Measurements from ENCODE around the gene SCARB1.

The SCARB1 gene

DNA sequence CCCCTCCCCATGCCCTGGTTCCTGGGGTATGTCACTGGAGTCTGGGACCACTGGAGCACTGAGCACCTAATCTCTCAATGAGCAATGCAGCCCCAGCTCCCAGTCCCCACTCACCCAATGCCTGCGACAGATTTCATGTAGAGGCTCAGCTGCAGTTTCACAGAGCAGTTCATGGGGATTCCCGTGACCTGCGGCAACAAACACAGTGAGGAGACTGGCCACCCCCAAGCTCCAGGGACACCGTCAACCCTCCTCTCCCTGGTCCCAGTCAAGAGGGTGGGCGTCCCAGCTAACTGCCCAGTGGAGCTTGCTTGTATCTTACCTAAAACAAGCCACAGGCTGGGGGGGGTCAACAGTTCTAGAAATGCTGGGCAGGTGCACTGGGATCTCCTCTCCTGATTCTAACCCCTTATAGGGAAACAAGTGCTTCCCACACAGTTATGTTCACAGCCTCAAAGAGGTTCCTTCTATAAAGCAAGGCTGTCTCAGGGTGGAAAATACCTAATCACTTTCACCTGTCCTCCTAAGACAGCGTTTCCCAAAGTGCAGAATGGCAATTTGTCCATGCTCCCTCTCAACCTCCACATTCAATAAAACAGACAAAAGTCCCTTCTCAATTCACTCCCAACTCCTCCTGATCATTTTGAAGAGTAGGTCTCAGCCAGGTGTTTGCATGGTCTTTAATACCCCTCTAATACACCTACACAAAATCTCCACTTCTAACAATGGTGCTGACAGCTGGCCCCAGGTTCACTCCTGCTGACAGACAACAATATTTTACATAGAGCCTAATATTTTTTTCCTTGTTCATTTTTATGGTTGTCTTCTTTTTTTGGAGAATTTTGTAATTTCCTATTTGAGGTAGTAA is 68.3 kb downstream of the SCARB1 start (continued):
- TF ChIP-seq, protein P1, sequence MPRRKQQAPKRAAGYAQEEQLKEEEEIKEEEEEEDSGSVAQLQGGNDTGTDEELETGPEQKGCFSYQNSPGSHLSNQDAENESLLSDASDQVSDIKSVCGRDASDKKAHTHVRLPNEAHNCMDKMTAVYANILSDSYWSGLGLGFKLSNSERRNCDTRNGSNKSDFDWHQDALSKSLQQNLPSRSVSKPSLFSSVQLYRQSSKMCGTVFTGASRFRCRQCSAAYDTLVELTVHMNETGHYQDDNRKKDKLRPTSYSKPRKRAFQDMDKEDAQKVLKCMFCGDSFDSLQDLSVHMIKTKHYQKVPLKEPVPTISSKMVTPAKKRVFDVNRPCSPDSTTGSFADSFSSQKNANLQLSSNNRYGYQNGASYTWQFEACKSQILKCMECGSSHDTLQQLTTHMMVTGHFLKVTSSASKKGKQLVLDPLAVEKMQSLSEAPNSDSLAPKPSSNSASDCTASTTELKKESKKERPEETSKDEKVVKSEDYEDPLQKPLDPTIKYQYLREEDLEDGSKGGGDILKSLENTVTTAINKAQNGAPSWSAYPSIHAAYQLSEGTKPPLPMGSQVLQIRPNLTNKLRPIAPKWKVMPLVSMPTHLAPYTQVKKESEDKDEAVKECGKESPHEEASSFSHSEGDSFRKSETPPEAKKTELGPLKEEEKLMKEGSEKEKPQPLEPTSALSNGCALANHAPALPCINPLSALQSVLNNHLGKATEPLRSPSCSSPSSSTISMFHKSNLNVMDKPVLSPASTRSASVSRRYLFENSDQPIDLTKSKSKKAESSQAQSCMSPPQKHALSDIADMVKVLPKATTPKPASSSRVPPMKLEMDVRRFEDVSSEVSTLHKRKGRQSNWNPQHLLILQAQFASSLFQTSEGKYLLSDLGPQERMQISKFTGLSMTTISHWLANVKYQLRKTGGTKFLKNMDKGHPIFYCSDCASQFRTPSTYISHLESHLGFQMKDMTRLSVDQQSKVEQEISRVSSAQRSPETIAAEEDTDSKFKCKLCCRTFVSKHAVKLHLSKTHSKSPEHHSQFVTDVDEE (CRISPR knock-in tag; IDR thresholded peaks at IDR 0.05), result no peak

DNA sequence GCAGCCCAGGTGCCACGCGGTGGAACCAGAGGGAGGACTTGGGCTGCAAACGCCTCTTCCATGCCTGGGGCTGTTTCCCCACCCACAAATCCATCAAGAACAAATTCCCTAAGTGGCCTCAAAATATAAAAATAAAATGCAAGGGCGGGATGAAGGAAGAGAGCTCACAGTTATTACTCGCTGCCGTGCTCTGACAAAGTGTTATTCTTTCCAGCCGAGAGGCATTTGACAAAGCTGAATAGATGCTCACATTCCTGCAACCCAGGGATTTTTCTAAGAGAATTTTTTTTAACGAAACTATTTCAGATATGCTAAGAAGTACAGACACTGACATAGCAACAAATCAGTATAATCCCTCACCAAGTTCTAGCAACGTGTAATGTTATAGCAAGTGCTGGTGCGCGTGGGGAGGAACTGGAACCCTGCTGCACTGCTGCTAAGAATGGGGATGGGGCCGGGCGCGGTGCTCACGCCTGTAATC is 70.7 kb downstream of the SCARB1 start:
- TF ChIP-seq PPARA (CRISPR knock-in tag; IDR thresholded peaks at IDR 0.05; ENCODE audit: borderline replicate concordance), result no peak
- no peak for TF ChIP-seq GLIS3 (CRISPR knock-in tag; IDR thresholded peaks at IDR 0.05)
- TF ChIP-seq RARB (CRISPR knock-in tag; IDR thresholded peaks at IDR 0.05), result no peak
- no peak; the same call in 2 of the 3 replicates for ATAC-seq

DNA sequence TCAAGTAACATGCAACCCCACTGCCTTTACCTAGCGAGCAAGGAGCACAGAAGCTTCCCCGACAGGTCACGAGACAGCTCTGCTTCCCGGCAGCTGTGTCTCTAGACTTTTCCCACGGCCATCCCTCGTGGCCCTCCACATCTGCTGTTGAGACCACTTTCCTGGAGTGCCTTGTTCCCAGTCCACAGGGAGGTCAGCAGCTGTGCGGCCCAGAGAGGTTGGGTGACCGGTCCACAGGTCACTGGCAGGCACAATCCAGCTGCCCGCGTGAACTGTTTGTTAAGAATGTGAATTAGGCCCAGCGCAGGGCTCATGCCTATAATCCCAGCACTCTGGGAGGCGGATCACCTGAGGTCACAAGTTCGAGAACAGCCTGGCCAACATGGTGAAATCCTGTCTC is 71.5 kb downstream of the SCARB1 start:
- no peak for ATAC-seq

More for the DNA sequence above, 71.5 kb downstream of the SCARB1 start:
- TF ChIP-seq PPARA (CRISPR knock-in tag; IDR thresholded peaks at IDR 0.05; ENCODE audit: borderline replicate concordance) (no peak), CSDC2 (CRISPR knock-in tag; IDR thresholded peaks at IDR 0.05) (no peak), ZFP3 (CRISPR knock-in tag; IDR thresholded peaks at IDR 0.05) (no peak), ISL1 (CRISPR knock-in tag; IDR thresholded peaks at IDR 0.05) (no peak), ZFP30 (CRISPR knock-in tag; IDR thresholded peaks at IDR 0.05) (no peak), TCF4 (CRISPR knock-in tag; IDR thresholded peaks at IDR 0.05; ENCODE audit: borderline replicate concordance) (no peak), TOX (CRISPR knock-in tag; IDR thresholded peaks at IDR 0.05; ENCODE audit: borderline replicate concordance) (no peak), ZNF8 (CRISPR knock-in tag; IDR thresholded peaks at IDR 0.05) (no peak), OSR1 (CRISPR knock-in tag; IDR thresholded peaks at IDR 0.05) (no peak), BACH2 (CRISPR knock-in tag; IDR thresholded peaks at IDR 0.05; ENCODE audit: borderline replicate concordance) (no peak), ESRRG (CRISPR knock-in tag; IDR thresholded peaks at IDR 0.05) (no peak), ZNF565 (CRISPR knock-in tag; conservative IDR thresholded peaks at IDR 0.05; ENCODE audit: low read depth) (no peak), ZNF70 (CRISPR knock-in tag; IDR thresholded peaks at IDR 0.05) (no peak), ZC3H10 (CRISPR knock-in tag; IDR thresholded peaks at IDR 0.05) (no peak), ARNTL (CRISPR knock-in tag; IDR thresholded peaks at IDR 0.05; ENCODE audit: borderline replicate concordance, low read depth) (no peak)
- TF ChIP-seq, protein P1 (CRISPR knock-in tag; IDR thresholded peaks at IDR 0.05), result no peak
- TF ChIP-seq, protein P2, sequence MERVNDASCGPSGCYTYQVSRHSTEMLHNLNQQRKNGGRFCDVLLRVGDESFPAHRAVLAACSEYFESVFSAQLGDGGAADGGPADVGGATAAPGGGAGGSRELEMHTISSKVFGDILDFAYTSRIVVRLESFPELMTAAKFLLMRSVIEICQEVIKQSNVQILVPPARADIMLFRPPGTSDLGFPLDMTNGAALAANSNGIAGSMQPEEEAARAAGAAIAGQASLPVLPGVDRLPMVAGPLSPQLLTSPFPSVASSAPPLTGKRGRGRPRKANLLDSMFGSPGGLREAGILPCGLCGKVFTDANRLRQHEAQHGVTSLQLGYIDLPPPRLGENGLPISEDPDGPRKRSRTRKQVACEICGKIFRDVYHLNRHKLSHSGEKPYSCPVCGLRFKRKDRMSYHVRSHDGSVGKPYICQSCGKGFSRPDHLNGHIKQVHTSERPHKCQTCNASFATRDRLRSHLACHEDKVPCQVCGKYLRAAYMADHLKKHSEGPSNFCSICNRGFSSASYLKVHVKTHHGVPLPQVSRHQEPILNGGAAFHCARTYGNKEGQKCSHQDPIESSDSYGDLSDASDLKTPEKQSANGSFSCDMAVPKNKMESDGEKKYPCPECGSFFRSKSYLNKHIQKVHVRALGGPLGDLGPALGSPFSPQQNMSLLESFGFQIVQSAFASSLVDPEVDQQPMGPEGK (CRISPR knock-in tag; IDR thresholded peaks at IDR 0.05; ENCODE audit: borderline replicate concordance), result no peak
- TF ChIP-seq, protein P3, sequence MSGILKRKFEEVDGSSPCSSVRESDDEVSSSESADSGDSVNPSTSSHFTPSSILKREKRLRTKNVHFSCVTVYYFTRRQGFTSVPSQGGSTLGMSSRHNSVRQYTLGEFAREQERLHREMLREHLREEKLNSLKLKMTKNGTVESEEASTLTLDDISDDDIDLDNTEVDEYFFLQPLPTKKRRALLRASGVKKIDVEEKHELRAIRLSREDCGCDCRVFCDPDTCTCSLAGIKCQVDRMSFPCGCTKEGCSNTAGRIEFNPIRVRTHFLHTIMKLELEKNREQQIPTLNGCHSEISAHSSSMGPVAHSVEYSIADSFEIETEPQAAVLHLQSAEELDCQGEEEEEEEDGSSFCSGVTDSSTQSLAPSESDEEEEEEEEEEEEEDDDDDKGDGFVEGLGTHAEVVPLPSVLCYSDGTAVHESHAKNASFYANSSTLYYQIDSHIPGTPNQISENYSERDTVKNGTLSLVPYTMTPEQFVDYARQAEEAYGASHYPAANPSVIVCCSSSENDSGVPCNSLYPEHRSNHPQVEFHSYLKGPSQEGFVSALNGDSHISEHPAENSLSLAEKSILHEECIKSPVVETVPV (CRISPR knock-in tag; IDR thresholded peaks at IDR 0.05), result no peak
- TF ChIP-seq, protein P4, sequence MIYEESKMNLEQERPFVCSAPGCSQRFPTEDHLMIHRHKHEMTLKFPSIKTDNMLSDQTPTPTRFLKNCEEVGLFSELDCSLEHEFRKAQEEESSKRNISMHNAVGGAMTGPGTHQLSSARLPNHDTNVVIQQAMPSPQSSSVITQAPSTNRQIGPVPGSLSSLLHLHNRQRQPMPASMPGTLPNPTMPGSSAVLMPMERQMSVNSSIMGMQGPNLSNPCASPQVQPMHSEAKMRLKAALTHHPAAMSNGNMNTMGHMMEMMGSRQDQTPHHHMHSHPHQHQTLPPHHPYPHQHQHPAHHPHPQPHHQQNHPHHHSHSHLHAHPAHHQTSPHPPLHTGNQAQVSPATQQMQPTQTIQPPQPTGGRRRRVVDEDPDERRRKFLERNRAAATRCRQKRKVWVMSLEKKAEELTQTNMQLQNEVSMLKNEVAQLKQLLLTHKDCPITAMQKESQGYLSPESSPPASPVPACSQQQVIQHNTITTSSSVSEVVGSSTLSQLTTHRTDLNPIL (CRISPR knock-in tag; IDR thresholded peaks at IDR 0.05; ENCODE audit: low read depth), result no peak
